ENCODE measurements around the gene HEPACAM. TPM values are rescaled to one million over a fixed set of nuclear protein-coding genes. Genes with fewer than 3 reads are reported as not detected.

The HEPACAM gene
- total RNA-seq: not detected in 2 replicates

GRCh38 chr11:124935548-124936514 lies at the start of gene HEPACAM:
Gene HEPACAM, minus strand, starts transcription at chr11:124936047. Its CDS starts 41 bp downstream, at chr11:124936006.

DNA sequence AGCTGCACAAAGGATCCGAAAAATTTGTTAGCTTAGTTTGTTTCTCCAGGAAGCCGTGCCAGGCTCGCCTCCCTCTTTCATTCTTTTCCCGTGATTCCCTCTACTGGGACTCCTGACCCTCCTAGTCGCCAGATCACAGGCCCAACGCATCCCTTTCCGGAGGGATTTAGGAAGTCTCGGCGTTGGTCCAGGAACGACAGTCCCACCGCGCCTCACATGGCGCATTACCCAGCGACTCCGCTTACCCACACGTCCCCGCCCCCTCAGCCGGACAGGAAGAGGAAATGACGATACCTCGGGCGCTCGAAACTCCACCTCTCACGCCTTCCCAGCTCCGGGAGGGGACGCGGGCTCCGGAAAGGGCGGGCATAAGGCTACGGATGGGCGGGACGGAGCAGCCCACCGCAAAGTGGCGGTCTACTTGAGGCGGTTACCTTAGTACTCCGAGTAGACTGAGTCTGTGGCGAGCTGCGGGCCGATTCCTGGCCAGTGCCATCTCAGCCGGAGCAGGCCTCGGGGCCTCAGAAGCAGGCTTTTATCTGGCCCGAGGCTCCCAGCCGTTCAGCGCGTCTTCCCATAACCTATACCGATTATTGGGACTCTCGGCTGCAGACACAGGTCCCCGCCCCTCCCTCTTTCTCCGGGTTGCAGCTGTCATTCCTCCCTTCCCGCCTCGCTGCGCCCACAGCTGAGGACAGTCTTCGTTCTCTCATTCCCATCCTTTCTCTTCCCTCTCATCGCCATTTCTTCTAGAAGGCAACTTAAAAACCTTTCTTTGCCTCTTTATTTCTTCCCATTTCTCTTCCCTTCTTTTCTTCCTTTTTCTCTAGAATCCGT lies 18.1 kb upstream of the HEPACAM start, which contains the start of gene CCDC15:
CCDC15 (plus strand) TSS at position 450 of the 837 bp plus-strand sequence. CDS start 531 bp downstream, outside the sequence.

DNA sequence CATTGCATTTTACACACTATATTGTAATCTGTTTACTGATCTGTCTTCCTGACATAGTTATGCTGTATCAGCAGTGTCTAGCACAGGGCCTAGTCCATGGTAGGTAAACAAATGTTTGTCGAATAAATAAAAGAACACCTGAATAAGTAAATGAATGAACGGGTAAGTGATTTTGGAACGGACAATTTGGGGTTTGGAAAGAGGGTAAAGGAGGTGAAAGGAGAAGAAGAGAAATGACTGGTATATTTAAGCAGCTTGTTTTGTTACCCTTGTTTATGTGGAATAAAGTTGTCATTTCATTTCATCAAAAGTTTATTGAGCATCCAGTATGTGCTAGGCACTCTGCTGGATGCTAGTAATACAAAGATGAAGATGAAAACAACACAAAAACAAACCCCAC lies 16.9 kb downstream of the HEPACAM start, which contains the start of gene HEPN1:
HEPN1 (plus strand) TSS at position 301 of the 400 bp plus-strand sequence.

GRCh38 chr11:124897674-124898262 lies 38.1 kb downstream of the HEPACAM start, which contains the start of gene ROBO4:
Gene ROBO4, minus strand, starts transcription at chr11:124897865. Its CDS starts 70 bp downstream, at chr11:124897795.

Other genes with a start within 250 kb of the HEPACAM start
- gene NRGN, start 196.1 kb downstream of the HEPACAM start, total RNA-seq: 0.28 TPM in 1 of 2 replicates, not detected in the other
- not detected in 2 replicates for gene VSIG2, start 183.8 kb downstream of the HEPACAM start, total RNA-seq
- gene ESAM, start 173.8 kb downstream of the HEPACAM start, total RNA-seq: 0.30 and 0.37 TPM in 2 replicates
- 8.3 and 12.0 TPM in 2 replicates for gene MSANTD2, start 135.6 kb downstream of the HEPACAM start, total RNA-seq
- 6.2 and 7.7 TPM in 2 replicates for gene ROBO3, start 70.6 kb downstream of the HEPACAM start, total RNA-seq
- 0.30 and 0.46 TPM in 2 replicates for gene ROBO4, start 38.2 kb downstream of the HEPACAM start, total RNA-seq
- 0.09 TPM in 1 of 2 replicates, not detected in the other for gene HEPN1, start 16.8 kb downstream of the HEPACAM start, total RNA-seq
- gene CCDC15, start 18.2 kb upstream of the HEPACAM start, total RNA-seq: 0.30 and 1.9 TPM in 2 replicates
- gene SLC37A2, start 127.3 kb upstream of the HEPACAM start, total RNA-seq: 0.30 and 0.88 TPM in 2 replicates
- gene TMEM218, start 175.6 kb upstream of the HEPACAM start, total RNA-seq: 22.4 and 28.2 TPM in 2 replicates
- 1.8 TPM in 2 replicates for gene PKNOX2, start 228.7 kb upstream of the HEPACAM start, total RNA-seq

Measured in smooth muscle cell of the umbilical artery (primary cell).